H1 (cell line): Measurements from ENCODE around the gene CLEC4F. TPM values are rescaled to one million over a fixed set of nuclear protein-coding genes. Genes with fewer than 3 reads are reported as not detected.

Experiments
- CTCF ChIA-PET: fragments of 300-600 bp; sonication (Branson Sonifier 250); formaldehyde crosslinking; loops from one replicate; lab custom pipeline; 2021; ENCODE audit not compliant: partially characterized antibody; lab: Charles Lee
- POLR2A ChIA-PET: fragments of 300-600 bp; sonication (Branson Sonifier 250); formaldehyde crosslinking; loops from one replicate; lab custom pipeline; 2021; ENCODE audit warnings: inconsistent platforms; ENCODE audit not compliant: partially characterized antibody; lab: Charles Lee
- DNase-seq, 2 experiments: peaks; one replicate each; pipeline versions ENCODE4 v3.0.0 to v3.0.0-alpha.2; 2010 to 2022; ENCODE audit warnings: low spot score in 2 of 2, low read depth in 1 of 2, mixed read lengths in 1 of 2
- FAIRE-seq: peaks from 2 replicates; lab custom pipeline; 2011; peaks lifted over from hg19 to GRCh38; lab: Jason Lieb, UNC
- H2AFZ ChIP-seq: 2 replicates; pipeline ENCODE4 v1.8.1; 2012; ENCODE audit warnings: low read length, inconsistent platforms
- H2AK5ac ChIP-seq: 2 replicates; pipeline ENCODE4 v1.6.1; 2013; ENCODE audit warnings: low read depth, low read length
- H2BK120ac ChIP-seq: replicated peaks from 2 replicates; pipeline ENCODE3; 2013; ENCODE audit warnings: low read depth, low read length, inconsistent platforms
- H2BK12ac ChIP-seq: 2 replicates; pipeline ENCODE4 v1.6.1; 2013; ENCODE audit warnings: low read depth, low read length
- H2BK15ac ChIP-seq: 2 replicates; pipeline ENCODE4 v1.6.1; 2013; ENCODE audit warnings: low read length
- H2BK20ac ChIP-seq: 2 replicates; pipeline ENCODE4 v1.6.1; 2013; ENCODE audit warnings: low read length
- H2BK5ac ChIP-seq: 2 replicates; pipeline ENCODE4 v1.6.1; 2013; ENCODE audit warnings: low read depth, low read length
- H3K14ac ChIP-seq: 2 replicates; pipeline ENCODE4 v1.6.1; 2013; ENCODE audit warnings: inconsistent platforms; ENCODE audit not compliant: insufficient read length
- H3K18ac ChIP-seq: 2 replicates; pipeline ENCODE4 v1.6.1; 2013; ENCODE audit warnings: low read length; ENCODE audit errors: extremely low read depth
- H3K23ac ChIP-seq: 2 replicates; pipeline ENCODE4 v1.6.1; 2013; ENCODE audit warnings: inconsistent platforms; ENCODE audit not compliant: insufficient read length
- H3K23me2 ChIP-seq: 2 replicates; pipeline ENCODE4 v1.6.1; 2013; ENCODE audit warnings: low read depth, low read length
- H3K27ac ChIP-seq: 2 replicates; pipeline ENCODE4 v1.6.1; 2011; ENCODE audit warnings: low read depth, low read length, inconsistent platforms
- H3K27me3 ChIP-seq, 4 experiments: replicated peaks in 1 of 4; 1 replicate in 1 of 4; 2 replicates in 3 of 4; pipeline versions ENCODE4 v1.6.1 to v1.8.1; 2011 to 2013; ENCODE audit warnings: low read length in 3 of 4, mild to moderate bottlenecking in 3 of 4, inconsistent platforms in 2 of 4, mixed read lengths in 2 of 4, moderate library complexity in 1 of 4; ENCODE audit not compliant: control insufficient read depth in 3 of 4, insufficient read depth in 3 of 4; ENCODE audit errors: extremely low read depth in 1 of 4
- H3K36me3 ChIP-seq, 4 experiments: 2 replicates each; pipeline versions ENCODE4 v1.6.1 to v1.8.1; 2011 to 2013; ENCODE audit warnings: mild to moderate bottlenecking in 4 of 4, low read length in 3 of 4, moderate library complexity in 2 of 4, control low read depth in 1 of 4, inconsistent platforms in 1 of 4; ENCODE audit not compliant: insufficient read depth in 4 of 4, control insufficient read depth in 2 of 4
- H3K4ac ChIP-seq: replicated peaks from 2 replicates; pipeline ENCODE3; 2013; ENCODE audit warnings: low read length, low read depth, mixed read lengths, inconsistent platforms; ENCODE audit not compliant: insufficient read length
- H3K4me1 ChIP-seq, 4 experiments: replicated peaks in 1 of 4; 1 replicate in 1 of 4; 2 replicates in 3 of 4; pipeline versions ENCODE4 v1.6.1 to v1.8.1; 2011 to 2013; ENCODE audit warnings: low read length in 3 of 4, inconsistent platforms in 2 of 4, mixed read lengths in 1 of 4; ENCODE audit not compliant: insufficient read depth in 4 of 4, control insufficient read depth in 3 of 4
- H3K4me2 ChIP-seq, 2 experiments: 2 replicates each; pipeline versions ENCODE4 v1.6.1 to v1.8.1; 2011 to 2013; ENCODE audit warnings: low read depth in 2 of 2, low read length in 2 of 2, control low read depth in 1 of 2, inconsistent platforms in 1 of 2, mild to moderate bottlenecking in 1 of 2; ENCODE audit not compliant: insufficient read depth in 1 of 2
- H3K4me3 ChIP-seq, 4 experiments: fragments of 200-600, 300-600 bp in 1 of 4; sonication (generic), shearing (Covaris generic), sonication (Bioruptor Twin) in 1 of 4; 2 replicates each; pipeline versions ENCODE4 v1.5.1 to v1.8.1; 2011 to 2016; ENCODE audit warnings: low read length in 4 of 4, low read depth in 3 of 4, control low read depth in 2 of 4, inconsistent platforms in 2 of 4, mild to moderate bottlenecking in 2 of 4, mixed read lengths in 1 of 4, moderate library complexity in 1 of 4; ENCODE audit not compliant: insufficient read depth in 2 of 4; ENCODE audit errors: extremely low read depth in 1 of 4
- H3K56ac ChIP-seq: replicated peaks from 2 replicates; pipeline ENCODE3; 2013; ENCODE audit warnings: low read depth, mild to moderate bottlenecking, mixed read lengths, low read length, inconsistent platforms; ENCODE audit not compliant: insufficient read length
- H3K79me1 ChIP-seq: 2 replicates; pipeline ENCODE4 v1.6.1; 2013; ENCODE audit warnings: low read depth, low read length, control low read depth
- H3K79me2 ChIP-seq, 2 experiments: 2 replicates each; pipeline versions ENCODE4 v1.6.1 to v1.8.1; 2012 to 2013; ENCODE audit warnings: low read length in 2 of 2, mild to moderate bottlenecking in 2 of 2, inconsistent platforms in 1 of 2; ENCODE audit not compliant: insufficient read depth in 2 of 2, control insufficient read depth in 1 of 2
- H3K9ac ChIP-seq, 4 experiments: replicated peaks in 1 of 4; 1 replicate in 1 of 4; 2 replicates in 3 of 4; pipeline versions ENCODE4 v1.6.1 to v1.8.1; 2011 to 2013; ENCODE audit warnings: low read depth in 3 of 4, low read length in 3 of 4, control low read depth in 2 of 4, mild to moderate bottlenecking in 2 of 4, moderate library complexity in 2 of 4, inconsistent platforms in 1 of 4; ENCODE audit errors: extremely low read depth in 1 of 4
- H3K9me3 ChIP-seq, 2 experiments: 2 replicates each; pipeline versions ENCODE4 v1.6.1 to v1.8.1; 2012 to 2013; ENCODE audit warnings: mild to moderate bottlenecking in 2 of 2, moderate library complexity in 2 of 2, control low read depth in 1 of 2, inconsistent platforms in 1 of 2, low read depth in 1 of 2, low read length in 1 of 2, mixed read lengths in 1 of 2; ENCODE audit not compliant: insufficient read depth in 2 of 2
- H4K20me1 ChIP-seq, 2 experiments: replicated peaks in 1 of 2; 2 replicates each; pipeline versions ENCODE3 to v1.8.1; 2011 to 2013; ENCODE audit warnings: inconsistent platforms in 2 of 2, low read length in 2 of 2, mild to moderate bottlenecking in 1 of 2; ENCODE audit not compliant: insufficient read depth in 2 of 2, control insufficient read depth in 1 of 2
- H4K5ac ChIP-seq: 2 replicates; pipeline ENCODE4 v1.6.1; 2013; ENCODE audit warnings: low read length, low read depth, mixed read lengths, inconsistent platforms; ENCODE audit not compliant: insufficient read length
- H4K8ac ChIP-seq: 2 replicates; pipeline ENCODE4 v1.8.0; 2013; ENCODE audit warnings: mild to moderate bottlenecking, moderate library complexity, low read length, inconsistent platforms; ENCODE audit not compliant: insufficient read depth; ENCODE audit errors: extremely low read depth
- H4K91ac ChIP-seq: replicated peaks from 2 replicates; pipeline ENCODE3; 2013; ENCODE audit warnings: low read length, mixed read lengths, inconsistent platforms; ENCODE audit not compliant: insufficient read length
- BACH1 ChIP-seq: IDR thresholded peaks from 2 replicates; pipeline ENCODE4 v1.6.1; 2012; ENCODE audit warnings: low read length, improper control_type of control experiment
- BCL11A ChIP-seq, 2 experiments: IDR thresholded peaks; one replicate each; pipeline ENCODE4 v1.6.1; 2011; ENCODE audit warnings: low read depth in 2 of 2, low read length in 2 of 2, mild to moderate bottlenecking in 2 of 2
- CHD1 ChIP-seq: IDR thresholded peaks from 2 replicates; pipeline ENCODE4 v1.6.1; 2012; ENCODE audit warnings: low read depth, low read length, improper control_type of control experiment
- EZH2 ChIP-seq: fragments of 200-600 bp; sonication (generic); IDR thresholded peaks from 2 replicates; pipeline ENCODE4 v1.7.1; 2012; ENCODE audit warnings: low read depth, mild to moderate bottlenecking, moderate library complexity, low read length, inconsistent platforms; ENCODE audit not compliant: severe bottlenecking
- HDAC2 ChIP-seq, 2 experiments: fragments of 300-600 bp in 1 of 2; sonication (generic) in 1 of 2; IDR thresholded peaks; 2 replicates each; pipeline ENCODE4 v1.6.1; 2011 to 2012; ENCODE audit warnings: low read depth in 2 of 2, low read length in 2 of 2, mild to moderate bottlenecking in 2 of 2, moderate library complexity in 2 of 2, borderline replicate concordance in 1 of 2, inconsistent platforms in 1 of 2
- POLR2AphosphoS5 ChIP-seq: IDR thresholded peaks from 2 replicates; pipeline ENCODE4 v1.6.1; 2011; ENCODE audit warnings: low read depth, low read length
- RBBP5 ChIP-seq: IDR thresholded peaks from 2 replicates; pipeline ENCODE4 v1.7.1; 2012; ENCODE audit warnings: low read depth, mild to moderate bottlenecking, inconsistent platforms, low read length, moderate library complexity, borderline replicate concordance
- RXRA ChIP-seq: IDR thresholded peaks from 2 replicates; pipeline ENCODE4 v1.6.1; 2011; ENCODE audit warnings: low read depth, mild to moderate bottlenecking, low read length, moderate library complexity; ENCODE audit not compliant: insufficient read depth
- SP1 ChIP-seq: IDR thresholded peaks from 2 replicates; pipeline ENCODE4 v1.6.1; 2011; ENCODE audit warnings: low read depth, low read length
- TCF12 ChIP-seq: IDR thresholded peaks from 2 replicates; pipeline ENCODE4 v1.6.1; 2011; ENCODE audit warnings: low read depth, mild to moderate bottlenecking, low read length
- ZNF274 ChIP-seq: IDR thresholded peaks from 2 replicates; pipeline ENCODE4 v1.7.0; 2012; ENCODE audit warnings: low read length, borderline replicate concordance; ENCODE audit errors: extremely low read depth
- WGBS, 2 experiments: shearing (Covaris generic) in 1 of 2; methylation state at CpG; one replicate each; pipeline versions ENCODE4 v1.1.6 to v1.1.7; 2013 to 2015; ENCODE audit warnings: low lambda C conversion rate in 2 of 2, mixed read lengths in 2 of 2, inconsistent platforms in 1 of 2, low coverage in 1 of 2, missing lambda C conversion rate in 1 of 2; ENCODE audit not compliant: insufficient replicate concordance in 2 of 2, insufficient coverage in 1 of 2, insufficient read length in 1 of 2; ENCODE audit errors: extremely low coverage in 1 of 2, missing lambda C conversion rate in 1 of 2; 5-methylcytosine and 5-hydroxymethylcytosine counted together
- polyA plus RNA-seq, 7 experiments: library from polyadenylated mRNA; depleted of rRNA in 3 of 7; stranded (reverse) in 5 of 7; unstranded in 2 of 7; fragments of >200 nt in 5 of 7; fragments of 200-250 nt in 2 of 7; gene quantifications; 1 replicate in 5 of 7; 2 replicates in 1 of 7; 4 replicates in 1 of 7; pipeline versions ENCODE4 v1.2.1 to v1.2.3, GENCODE V29; 2011 to 2013; ENCODE audit warnings: missing spikeins in 2 of 7, mixed read lengths in 2 of 7
- total RNA-seq: library from RNA; stranded (reverse); fragmentation: NEBNext Ultra II Directional; extraction: Animal tissue kit (Norgen Biotek cat#: 25700); gene quantifications from 2 replicates; pipeline ENCODE4 v1.2.1, GENCODE V29; 2021
- TF ChIP-seq, protein P1 (sequence below): IDR thresholded peaks from 2 replicates; pipeline ENCODE4 v1.6.1; 2012; ENCODE audit warnings: inconsistent platforms

The CLEC4F gene
- total and polyA plus RNA-seq, 2 of the 8 experiments (the other 6 are each of a cell fraction or from before 2014, with no cell fraction given) = not detected

DNA sequence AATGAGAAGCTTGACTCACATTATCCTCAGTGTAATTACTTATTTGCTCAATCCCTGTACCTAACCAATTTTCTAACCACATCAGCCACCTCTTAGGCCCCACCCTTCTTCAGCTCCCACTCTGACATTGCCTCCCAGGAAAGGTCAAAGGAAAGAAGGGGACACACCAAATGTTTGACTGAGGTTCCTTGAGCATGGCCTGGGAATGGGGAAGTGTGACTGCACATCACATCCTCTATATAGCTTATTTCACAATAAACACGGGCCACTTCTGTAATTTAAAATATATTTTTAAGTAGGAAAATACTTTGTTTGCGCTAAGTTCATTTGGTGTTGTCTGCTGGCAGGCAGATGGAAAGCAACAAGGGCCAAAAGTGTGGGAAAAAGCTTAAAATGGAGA, 26.9 kb downstream of the CLEC4F start:
- 91% methylated on average over 2 of the region's 2 CpGs; no CpG with 5 or more reads in 1 of the 2 experiments for WGBS, 2 experiments
- Histone ChIP-seq H4K20me1 (no peaks in the 10 kb centered on the region), H3K36me3 (no peaks in the 10 kb centered on the region), H3K18ac (no peak overlapping the region), H3K27me3 (peaks cover 28 to 50% (median 34%) of the 10 kb centered on the region in 4 experiments), H3K14ac (no peak overlapping the region), H2AK5ac (no peak overlapping the region), H3K56ac (no peak overlapping the region), H3K9ac (no peak overlapping the region), H2AFZ (no peak overlapping the region), H4K91ac (no peak overlapping the region), H4K5ac (no peak overlapping the region), H3K27ac (no peak overlapping the region), H3K4ac (no peak overlapping the region), H2BK120ac (no peak overlapping the region), H3K4me3 (no peak overlapping the region), H2BK12ac (no peak overlapping the region), H3K4me1 (peaks cover 0 to 6% (median 0%) of the 10 kb centered on the region in 4 experiments; a peak in 1 of 7 replicates), H3K4me2 (no peak overlapping the region), H3K79me2 (no peaks in the 10 kb centered on the region), H2BK5ac (no peak overlapping the region), H3K23ac (no peak overlapping the region), H3K79me1 (no peaks in the 10 kb centered on the region), H2BK15ac (no peak overlapping the region), H2BK20ac (no peak overlapping the region), H4K8ac (no peak overlapping the region), H3K23me2 (no peaks in the 10 kb centered on the region; the same call in 1 of the 2 replicates), H3K9me3 (no peaks in the 10 kb centered on the region; a peak in 1 of 4 replicates)
- ChIA-PET CTCF (interaction anchor here (0.8 to 13.4 kb wide), 10 partner anchors 14 to 167 kb away, joined by 3 to 91 read pairs (median 4); no protein-coding TSS in a partner anchor), POLR2A (interaction anchor here (0.7 kb wide), 1 partner anchor 47 kb away, joined by 3 read pairs; no protein-coding TSS in a partner anchor)
- DNase-seq = no peak
- no peak for TF ChIP-seq BACH1
- TF ChIP-seq RXRA = no peak
- no peak for TF ChIP-seq ZNF274
- no peak for TF ChIP-seq POLR2AphosphoS5
- no peak for TF ChIP-seq BCL11A (IDR thresholded peaks at IDR 0.05; ENCODE audit: low read depth in 2 of 2, low read length in 2 of 2)
- TF ChIP-seq, protein P1, sequence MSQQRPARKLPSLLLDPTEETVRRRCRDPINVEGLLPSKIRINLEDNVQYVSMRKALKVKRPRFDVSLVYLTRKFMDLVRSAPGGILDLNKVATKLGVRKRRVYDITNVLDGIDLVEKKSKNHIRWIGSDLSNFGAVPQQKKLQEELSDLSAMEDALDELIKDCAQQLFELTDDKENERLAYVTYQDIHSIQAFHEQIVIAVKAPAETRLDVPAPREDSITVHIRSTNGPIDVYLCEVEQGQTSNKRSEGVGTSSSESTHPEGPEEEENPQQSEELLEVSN = no peak
- no peak for TF ChIP-seq RBBP5
- no peak for TF ChIP-seq TCF12
- TF ChIP-seq EZH2 = no peak
- no peak for TF ChIP-seq HDAC2 (IDR thresholded peaks at IDR 0.05; ENCODE audit: borderline replicate concordance in 1 of 2, low read depth in 2 of 2, low read length in 2 of 2)
- no peak for TF ChIP-seq CHD1
- TF ChIP-seq SP1 = no peak
- no peak for FAIRE-seq
